CMK (cell line): Measurements from ENCODE around the gene MYRIP.
"Not testable (repeated sequence)": the region's sequence is repeated elsewhere in the genome, so short reads cannot be mapped to it uniquely, and the experiment has no call there.

Experiments used
- DNase-seq: peaks from one replicate; pipeline ENCODE4 v3.0.0-alpha.2; 2010; ENCODE audit warnings: low read depth

MYRIP gene

GRCh38 chr3:40129981-40130380, 320.6 kb downstream of the MYRIP start:
- DNase-seq, result no peak

DNA sequence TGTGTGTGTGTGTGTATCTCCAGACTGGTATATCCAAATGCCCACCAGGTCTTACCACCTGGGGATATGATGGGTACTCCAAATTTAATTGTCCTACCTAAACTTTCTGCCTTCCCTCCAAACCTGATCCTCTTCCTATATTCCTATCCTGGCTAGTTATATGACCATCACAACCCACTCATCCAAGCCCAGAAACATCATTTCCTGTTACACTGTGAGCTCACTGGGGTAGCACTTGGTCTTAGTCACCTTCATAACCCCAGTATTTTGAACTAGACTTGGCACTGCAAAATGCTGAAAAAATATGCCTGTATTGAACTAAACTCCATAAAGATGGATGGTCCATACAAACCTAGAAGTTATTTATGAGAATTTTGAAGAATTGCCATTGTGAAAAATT, 321.3 kb downstream of the MYRIP start:
- DNase-seq, result no peak

DNA sequence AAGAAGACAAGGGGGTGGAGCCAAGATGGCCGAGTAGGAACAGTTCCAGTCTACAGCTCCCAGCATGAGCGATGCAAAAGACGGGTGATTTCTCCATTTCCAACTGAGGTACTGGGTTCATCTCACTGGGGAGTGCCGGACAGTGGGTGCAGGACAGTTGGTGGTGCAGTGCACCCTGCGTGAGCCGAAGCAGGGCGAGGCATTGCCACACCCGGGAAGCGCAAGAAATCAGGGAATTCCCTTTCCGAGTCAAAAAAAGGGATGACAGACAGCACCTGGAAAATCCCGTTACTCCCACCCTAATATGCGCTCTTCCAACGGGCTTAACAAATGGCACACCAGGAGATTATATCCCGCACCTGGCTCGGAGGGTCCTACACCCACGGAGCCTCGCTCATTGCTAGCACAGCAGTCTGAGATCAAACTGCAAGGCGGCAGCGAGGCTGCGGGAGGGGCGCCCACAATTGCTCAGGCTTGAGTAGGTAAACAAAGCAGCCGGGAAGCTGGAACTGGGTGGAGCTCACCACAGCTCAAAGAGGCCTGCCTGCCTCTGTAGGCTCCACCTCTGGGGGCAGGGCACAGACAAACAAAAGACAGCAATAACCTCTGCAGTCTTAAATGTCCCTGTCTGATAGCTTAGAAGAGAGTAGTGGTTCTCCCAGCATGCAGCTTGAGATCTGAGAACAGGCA, 324.6 kb downstream of the MYRIP start:
- not testable (repeated sequence) for DNase-seq

DNA sequence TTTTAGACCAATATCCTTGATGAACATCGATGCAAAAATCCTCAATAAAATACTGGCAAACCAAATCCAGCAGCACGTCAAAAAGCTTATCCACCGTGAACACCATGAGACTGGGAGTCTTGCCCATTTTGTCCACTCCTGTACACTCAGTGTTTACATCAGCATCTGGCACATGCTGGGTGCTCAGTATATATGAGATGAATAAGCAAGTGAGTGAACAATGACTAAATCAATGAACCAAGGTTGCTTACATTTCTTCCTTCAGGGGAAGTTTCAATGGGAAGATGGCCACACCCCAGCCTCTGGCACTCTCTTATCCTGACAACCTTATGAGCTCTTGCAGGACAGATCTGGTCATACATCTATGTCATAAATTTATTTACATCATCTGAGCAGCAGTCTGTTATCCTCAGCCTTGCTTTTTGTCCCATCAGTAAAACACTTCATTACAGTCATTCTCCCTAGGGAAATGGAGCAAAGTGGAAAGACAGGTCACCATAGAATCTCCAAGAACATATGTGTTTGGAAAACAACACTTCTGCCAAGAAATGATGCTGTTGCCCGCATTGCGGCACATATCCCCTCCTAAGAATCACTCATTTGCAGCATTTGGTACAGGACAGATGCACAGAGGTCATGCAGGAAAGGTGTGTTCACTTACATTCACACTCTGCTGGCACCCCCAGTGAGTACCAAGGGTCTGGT, 328.3 kb downstream of the MYRIP start:
- no peak for DNase-seq

DNA sequence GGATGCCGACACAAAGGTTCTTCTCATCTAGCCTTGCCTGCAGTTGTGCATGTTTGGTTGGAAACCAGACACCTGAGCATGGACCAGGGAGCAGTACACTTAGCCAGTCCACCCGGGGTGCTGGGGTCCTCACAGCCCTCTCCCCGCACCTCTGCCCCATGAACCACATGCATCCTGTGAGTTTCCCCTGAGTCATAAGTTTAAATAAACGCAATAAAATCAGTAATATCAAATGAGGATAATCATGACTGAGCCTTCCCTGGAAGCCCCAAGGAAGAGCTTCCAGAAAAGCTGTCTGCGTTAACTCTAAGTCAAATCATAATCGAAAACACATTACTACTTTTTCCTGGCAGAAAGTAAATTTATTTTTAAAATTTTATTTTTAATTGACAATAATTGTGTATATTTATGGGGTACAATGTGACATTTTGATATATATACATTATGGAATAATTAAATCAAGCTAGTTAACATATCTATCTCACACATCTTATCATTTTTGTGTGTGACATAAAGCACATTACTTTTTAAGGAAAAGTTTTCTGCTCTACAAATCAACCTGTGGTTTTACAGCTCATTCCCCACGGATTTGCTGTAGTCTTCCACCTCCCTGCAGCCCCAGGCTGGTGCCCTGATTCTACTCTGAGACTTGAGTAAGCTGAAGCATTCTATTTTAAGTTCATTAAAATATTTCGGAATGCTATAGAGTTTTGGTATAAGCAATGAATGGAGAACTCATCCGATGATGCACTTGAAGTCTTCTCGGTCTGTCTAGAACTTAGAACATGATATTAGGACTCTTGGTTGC, 334.1 kb downstream of the MYRIP start:
- DNase-seq, result no peak

DNA sequence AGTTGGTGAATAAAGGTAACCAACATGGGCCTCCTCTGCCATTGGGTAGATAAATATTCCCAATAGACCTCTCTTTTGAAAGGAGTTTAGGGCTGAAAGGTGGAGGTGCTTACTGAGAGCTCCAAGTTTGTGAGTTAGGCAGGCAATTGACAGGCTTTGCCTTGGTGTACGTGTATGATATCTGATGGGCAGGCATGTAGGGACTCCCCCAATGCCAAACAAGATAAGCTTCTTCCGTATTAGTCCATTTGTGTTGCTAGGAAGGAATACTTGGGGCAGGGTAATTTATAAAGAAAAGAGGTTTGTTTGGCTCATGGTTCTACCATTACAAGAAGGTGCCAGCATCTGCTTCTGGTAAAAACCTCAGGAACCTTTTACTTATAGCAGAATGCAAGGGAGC, 339.4 kb downstream of the MYRIP start:
- DNase-seq, result no peak

DNA sequence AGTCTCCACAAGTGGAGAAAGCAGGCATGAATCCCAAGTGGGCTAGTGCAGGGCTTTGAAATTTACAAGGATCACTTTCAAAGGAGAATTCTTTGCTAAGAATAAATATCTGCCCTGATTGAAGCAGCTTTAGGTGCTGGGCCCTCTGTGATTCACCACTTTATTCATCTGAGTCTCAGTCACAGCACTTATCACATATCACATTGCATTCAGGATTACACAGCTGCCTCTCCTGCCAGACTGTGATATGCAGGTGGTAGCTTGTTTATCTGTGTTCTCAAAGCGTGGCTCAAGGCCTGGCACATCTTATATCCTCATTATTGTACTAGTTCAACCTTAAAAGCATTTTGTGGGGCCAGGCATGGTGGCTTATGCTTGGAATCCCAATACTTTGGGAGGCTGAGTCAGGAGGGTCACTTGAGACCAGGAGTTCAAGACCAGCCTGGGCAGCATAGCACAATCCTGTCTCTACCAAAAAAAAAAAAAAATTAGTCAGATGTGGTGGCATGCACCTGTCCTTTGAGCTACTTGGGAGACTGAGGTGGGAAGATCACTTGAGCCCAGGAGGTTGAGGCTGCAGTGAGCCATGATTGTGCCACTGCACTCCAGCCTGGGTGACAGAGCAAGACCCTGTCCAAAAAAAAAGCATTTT, 343.2 kb downstream of the MYRIP start:
- no peak for DNase-seq

GRCh38 chr3:40160933-40161332, 351.5 kb downstream of the MYRIP start:
- DNase-seq, result no peak

DNA sequence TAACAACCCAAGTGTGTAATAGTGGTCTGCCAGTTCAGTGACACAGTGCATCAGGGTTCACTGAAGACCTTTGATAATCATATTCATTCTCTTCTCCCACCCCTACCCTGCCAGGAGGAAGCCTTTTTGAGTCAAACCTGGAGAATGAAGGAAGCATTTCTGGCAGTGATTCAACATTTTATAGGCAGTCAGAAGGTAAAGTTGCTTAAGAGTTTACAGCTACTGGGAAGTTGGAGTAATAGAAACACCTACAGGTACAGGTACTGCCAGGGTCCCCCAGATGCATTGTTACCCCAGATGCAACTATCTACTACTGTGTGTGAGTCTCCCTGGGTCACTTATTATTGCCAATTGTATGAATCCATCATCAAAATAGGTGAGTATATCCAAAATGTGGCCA, 353.2 kb downstream of the MYRIP start:
- DNase-seq, result no peak

DNA sequence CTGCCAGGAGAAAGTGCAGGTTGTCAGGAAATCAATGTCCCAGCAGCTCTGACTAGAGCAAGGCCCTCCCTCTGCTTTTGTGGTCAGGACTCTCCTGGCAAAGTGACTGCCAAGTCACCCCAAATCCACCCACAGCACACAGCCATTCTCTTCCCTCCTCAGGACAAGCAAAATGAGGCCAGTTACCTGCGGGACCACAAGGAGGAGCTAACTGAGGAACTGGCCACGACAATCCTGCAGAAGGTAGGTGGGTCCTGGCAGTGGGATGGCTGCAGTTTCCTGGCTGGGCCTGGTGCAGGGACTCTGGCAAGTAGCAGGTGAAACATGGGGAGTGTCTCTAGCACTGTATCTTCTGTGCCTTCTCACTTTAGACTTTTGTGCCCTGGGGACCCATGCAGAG, 357.6 kb downstream of the MYRIP start:
- no peak for DNase-seq

- no peak for DNase-seq
Measured at GRCh38 chr3:40167958-40168357, 358.5 kb downstream of the MYRIP start.

DNA sequence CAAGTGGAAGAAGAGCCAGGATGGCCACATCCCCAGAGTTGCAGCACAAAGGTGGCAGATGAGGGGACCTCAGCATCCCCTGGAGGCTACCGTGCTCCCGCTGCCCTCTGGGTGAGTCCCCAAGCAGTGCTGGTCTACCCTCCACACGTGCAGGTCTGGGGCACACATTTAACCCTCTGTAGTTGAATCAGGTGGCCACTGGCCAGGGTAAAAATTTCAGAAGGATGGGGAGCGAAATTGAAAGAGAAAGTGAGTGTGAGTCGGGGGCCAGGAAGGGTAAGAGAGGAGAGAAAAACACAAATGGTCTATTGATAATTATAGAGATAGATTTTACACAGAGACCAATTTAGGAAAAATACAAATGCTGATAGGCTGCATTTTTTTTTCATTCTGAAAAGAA, 360.6 kb downstream of the MYRIP start:
- DNase-seq, result no peak

DNA sequence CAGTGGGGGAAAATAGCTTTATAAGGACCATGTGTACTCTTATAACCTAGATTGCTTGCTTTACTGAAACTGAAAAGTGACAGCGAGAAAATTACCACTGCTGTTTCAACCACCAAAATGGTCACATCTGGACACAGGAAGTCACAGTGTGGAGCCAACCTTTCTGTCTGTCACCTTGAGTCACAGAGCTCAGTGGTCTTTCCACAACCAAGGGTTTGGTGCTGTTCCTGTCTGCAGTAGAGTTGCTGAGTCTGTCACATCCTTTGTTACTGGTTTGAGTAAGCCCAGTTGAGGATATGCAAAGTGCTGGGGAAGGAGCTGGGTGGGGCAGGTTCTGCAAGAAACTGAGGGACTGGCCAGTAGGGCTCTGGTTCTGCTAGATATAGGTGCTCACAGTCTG, 361.0 kb downstream of the MYRIP start:
- DNase-seq, result no peak

DNA sequence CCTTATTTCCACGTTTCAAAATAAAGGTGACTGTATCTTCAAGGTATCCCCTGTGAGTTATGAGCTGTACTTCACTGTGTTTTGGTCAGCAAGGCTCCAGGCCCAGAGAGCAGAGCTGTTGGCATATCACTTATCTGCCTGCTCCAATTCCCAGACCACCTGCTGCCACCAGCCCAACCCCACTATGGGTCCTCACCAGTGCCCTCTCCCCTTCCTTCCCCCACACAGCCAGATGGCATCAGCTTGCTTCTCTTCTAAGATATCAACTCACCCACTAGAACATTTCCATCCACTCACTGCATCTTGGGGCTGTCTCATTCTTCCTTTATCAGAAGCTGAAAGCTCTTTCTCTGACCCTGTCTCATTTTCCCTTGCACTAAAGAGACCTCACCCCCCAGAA, 363.2 kb downstream of the MYRIP start:
- DNase-seq, result no peak

GRCh38 chr3:40173227-40173721, 363.9 kb downstream of the MYRIP start:
- DNase-seq, result no peak

DNA sequence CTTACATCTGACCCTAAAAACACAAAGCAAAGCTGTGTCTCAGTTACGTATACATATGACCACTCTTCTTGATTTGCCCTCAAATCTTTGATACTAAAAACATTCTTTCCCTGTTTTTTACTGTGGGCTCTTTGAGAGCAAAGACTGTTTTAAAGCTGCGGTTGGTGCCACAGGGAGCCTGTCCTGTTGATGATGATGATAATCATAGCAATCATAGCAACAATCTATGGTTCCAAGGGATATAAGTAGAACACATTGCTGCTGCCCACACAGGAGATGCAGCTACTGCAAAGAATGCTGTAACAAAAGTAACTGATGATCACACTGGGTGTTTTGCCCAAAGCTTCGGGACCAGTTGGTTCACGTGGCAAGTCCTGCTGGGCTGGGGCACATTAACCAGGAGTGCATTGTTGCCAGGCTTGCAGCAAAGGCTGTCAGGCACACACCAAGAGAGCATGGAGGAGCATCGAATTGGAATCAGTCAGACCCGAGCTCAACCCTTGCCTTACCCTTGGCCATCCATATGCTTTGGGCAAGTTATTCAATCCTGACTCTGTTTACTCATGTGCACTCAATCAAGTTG, 368.7 kb downstream of the MYRIP start:
- DNase-seq, result no peak

GRCh38 chr3:40179016-40179415, 369.6 kb downstream of the MYRIP start:
- DNase-seq, result peak; percentile 18

DNA sequence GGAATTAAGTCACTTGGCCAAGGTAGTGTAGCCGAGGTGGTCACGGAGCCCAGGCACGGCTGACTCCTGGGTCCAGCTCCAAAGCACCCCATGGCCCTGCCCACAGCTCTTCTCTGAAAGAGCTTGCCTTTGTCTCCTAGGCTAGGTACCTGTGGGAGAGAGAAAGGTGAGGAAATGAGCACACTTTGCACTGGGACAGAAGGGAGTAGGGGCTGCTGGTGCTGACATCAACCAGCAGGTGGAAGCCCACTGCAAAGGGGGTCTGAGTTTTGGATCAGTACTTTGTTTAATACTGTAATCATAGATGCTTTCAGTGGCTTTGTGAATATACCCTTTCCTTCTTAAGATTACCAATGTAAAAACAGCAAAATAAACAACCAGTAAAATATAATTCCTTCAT, 371.8 kb downstream of the MYRIP start:
- no peak for DNase-seq

DNA sequence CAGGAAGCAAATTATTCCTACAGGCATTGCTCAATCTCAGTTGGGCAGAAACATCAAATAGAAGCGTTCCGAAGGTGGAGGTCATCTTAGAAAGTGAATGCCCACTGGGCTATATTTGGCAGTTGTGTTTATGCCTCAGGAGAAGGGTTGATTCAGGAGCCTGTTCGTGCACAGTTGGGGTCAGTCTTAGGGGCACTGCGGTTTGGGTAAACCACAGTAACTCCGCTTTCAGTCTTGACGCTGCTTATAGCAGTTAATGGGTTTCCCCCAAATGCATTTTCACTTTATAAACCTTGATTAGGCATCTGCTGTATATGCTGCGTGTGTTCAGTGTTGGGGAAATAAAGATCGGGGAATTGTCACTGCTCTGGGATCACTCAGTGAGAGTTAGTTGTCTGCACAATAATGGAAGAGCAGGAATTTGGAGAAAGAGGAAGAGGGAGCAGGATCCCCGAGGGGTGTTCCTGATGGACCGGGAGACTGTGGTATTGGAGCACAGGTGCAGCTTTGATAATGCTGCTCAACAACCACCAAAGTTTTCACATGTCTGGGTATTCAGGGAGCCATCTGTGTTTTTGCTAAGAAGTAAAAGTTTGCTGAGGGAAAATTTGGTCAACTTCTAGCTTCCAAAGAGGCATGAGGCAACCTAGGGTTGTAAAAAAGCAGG, 375.8 kb downstream of the MYRIP start:
- DNase-seq, result no peak

- no peak for DNase-seq
Measured at GRCh38 chr3:40186508-40186907, 377.1 kb downstream of the MYRIP start.

- no peak for DNase-seq
Measured at GRCh38 chr3:40187945-40188344, 378.5 kb downstream of the MYRIP start.
